GM19397 (cell line): ENCODE data around the gene ICOS.

ENCODE experiments used
- ATAC-seq: cut with Tn5 transposase; IDR thresholded peaks from one replicate; pipeline ENCODE4 v1.9.1; 2021; ENCODE audit warnings: mild to moderate bottlenecking, moderate library complexity; ENCODE audit not compliant: unreplicated experiment

Gene ICOS

DNA sequence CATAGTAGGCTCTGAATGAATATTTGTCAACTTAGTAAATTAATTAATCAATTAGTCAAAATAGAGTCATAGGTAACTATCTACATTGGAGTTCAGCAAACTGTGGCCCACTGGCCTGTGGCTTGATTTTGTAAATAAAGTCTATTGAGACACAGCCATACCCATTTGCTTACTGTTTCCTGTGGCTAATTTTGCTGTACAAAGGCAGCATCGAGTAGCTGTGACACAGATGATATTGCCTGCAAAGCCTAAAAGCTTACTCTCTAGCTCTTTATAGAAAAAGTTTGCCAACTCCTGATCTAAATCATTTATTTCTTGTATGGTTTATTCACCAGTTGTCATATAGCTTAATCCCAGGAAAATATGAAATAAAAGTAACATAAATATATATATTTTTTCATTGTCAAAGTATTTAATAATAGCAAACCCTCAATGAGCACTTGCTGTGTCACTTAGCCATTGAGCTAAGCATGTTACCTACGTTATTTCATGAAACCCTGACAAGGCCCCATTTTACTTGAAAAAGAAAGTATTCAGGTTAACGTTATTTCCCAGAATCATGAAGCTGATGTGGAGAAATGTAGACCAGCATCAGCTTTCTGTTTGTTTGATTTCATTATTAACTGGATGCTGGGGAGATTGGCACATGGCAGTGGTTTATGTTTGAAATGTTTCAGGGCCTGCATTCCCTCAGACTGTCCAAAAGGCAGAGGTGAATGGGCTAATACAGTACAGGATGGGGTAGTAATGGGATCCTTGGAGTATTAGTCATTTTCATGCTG, 69.6 kb downstream of the ICOS start:
- ATAC-seq: no peak

DNA sequence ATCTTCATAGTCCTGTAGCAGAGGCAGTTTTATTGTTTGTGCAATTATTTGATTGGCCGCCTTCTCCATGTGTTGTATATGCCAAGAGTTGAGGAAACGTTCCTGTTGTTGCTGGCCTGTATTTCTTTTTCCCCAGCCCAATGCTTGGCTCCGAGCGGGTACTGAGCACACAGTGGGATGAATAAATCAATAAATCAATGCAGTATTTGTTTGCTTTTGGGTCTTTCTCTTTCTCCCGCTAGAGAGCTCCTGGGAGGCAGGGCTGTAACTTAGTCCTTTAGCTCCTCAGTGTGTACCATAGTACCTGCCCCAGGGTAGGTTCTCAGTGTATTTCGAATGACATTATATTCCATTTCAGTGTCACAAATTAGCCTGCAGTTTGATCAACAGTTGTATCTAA, 71.8 kb downstream of the ICOS start:
- ATAC-seq: no peak

DNA sequence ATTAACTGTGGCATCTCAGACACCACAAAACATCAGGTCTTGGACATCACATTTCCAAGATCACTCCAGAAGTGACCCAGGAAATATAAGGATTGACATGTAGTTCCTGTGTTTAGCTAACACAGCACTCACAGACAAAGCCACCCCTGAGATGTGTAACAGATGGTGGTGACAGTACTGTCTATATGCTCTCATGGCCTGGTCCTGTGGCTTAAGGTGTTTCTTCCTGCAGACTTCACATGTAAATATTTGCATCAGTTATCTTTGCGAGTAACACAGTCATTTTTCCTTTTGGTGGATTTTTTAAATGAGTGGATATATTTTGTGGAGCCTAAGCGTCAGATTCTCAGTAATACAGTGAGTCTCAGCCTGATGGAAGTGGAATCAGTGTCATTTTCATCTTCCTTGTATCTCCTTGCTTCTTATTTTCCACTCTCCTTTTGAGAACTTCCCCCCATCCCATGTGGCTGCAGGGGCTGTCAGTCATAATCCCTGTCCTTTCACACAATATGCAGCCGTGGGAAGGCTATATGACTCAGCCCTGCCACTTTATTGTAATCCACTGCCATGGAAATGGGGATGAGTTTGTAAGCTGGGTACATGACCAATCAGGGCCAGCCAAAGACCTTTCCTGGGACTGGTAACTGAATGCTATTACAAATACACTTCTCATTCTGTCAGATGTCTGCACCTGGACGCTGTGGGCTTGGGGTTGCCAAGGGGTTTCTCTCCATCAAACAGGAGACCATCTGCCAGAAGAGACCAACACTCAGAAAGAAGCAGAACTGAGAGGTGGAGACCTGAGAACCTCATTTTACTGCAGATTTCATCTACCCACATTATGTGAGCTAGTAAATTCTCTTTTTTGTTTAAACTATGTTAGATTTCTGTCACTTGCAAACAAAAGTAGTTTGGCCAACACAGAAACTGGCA, 74.3 kb downstream of the ICOS start:
- peak; percentile 47 for ATAC-seq
